Testis (tissue), 3 donors: ENCODE results near the gene GRIP2. TPM values are rescaled to one million over a fixed set of nuclear protein-coding genes. Genes with fewer than 3 reads are reported as not detected.
A peak's percentile ranks its signal among the peaks of the same experiment; 100 is the strongest.

Experiments used
- DNase-seq: peaks from one replicate; pipeline ENCODE4 v3.0.0-alpha.2; 2019
- H3K27ac ChIP-seq, 2 donors: fragments of 200-600 bp; sonication (generic); one replicate each; pipeline ENCODE4 v1.5.1; 2019
- H3K27me3 ChIP-seq: fragments of 200-600 bp; sonication (generic); one replicate; pipeline ENCODE4 v1.5.1; 2019
- H3K36me3 ChIP-seq: fragments of 200-600 bp; sonication (generic); one replicate; pipeline ENCODE4 v1.5.1; 2017; ENCODE audit warnings: low read depth; ENCODE audit errors: missing control alignments
- H3K4me1 ChIP-seq: fragments of 200-600 bp; sonication (generic); one replicate; pipeline ENCODE4 v1.5.1; 2019
- H3K4me3 ChIP-seq, 2 donors: fragments of 200-600 bp; sonication (generic); one replicate each; pipeline ENCODE4 v1.5.1; 2017 to 2019
- H3K9me3 ChIP-seq: fragments of 200-600 bp; sonication (generic); one replicate; pipeline ENCODE4 v1.5.1; 2017
- POLR2A ChIP-seq: fragments of 450-650 bp; IDR thresholded peaks from one replicate; pipeline ENCODE4 v1.6.1; 2017; ENCODE audit warnings: antibody characterized with exemption, mild to moderate bottlenecking, moderate library complexity
- WGBS, 2 donors: methylation state at CpG; one replicate each; pipeline ENCODE4 v1.1.5; 2018; 5-methylcytosine and 5-hydroxymethylcytosine counted together
- intact Hi-C: fragments of 100-400 bp; cut with DNase I; formaldehyde crosslinking; loops from one replicate; pipeline ENCODE4 v1.15.1; 2023; ENCODE audit warnings: low total_unique reads
- polyA plus RNA-seq: library from polyadenylated mRNA; stranded (reverse); fragments of 350-450 nt; fragmentation: Illumina TruSeq; extraction: RNeasy Lipid Tissue Mini Kit (QIAGEN cat#74804); gene quantifications from one replicate; pipeline ENCODE4 v1.2.3, GENCODE V29; 2014; ENCODE audit warnings: low read depth, low replicate concordance; ENCODE audit not compliant: insufficient read depth
- total RNA-seq, 2 donors: library from RNA; depleted of rRNA; stranded (reverse); fragments of >200 nt; gene quantifications; one replicate each; pipeline ENCODE4 v1.2.3, GENCODE V29; 2016
- TF ChIP-seq, protein P1 (sequence below), 3 experiments: fragments of 450-650 bp in 2 of 3; fragments of 200-600 bp in 1 of 3; sonication (generic) in 1 of 3; IDR thresholded peaks; one replicate each; pipeline ENCODE4 v1.5.1; 2016 to 2019; ENCODE audit warnings: antibody characterized with exemption in 3 of 3, mild to moderate bottlenecking in 2 of 3, moderate library complexity in 1 of 3

Gene GRIP2
- total and polyA plus RNA-seq, 3 donors from 2014 or later = 2.4 to 3.2 (median 2.7) TPM

DNA sequence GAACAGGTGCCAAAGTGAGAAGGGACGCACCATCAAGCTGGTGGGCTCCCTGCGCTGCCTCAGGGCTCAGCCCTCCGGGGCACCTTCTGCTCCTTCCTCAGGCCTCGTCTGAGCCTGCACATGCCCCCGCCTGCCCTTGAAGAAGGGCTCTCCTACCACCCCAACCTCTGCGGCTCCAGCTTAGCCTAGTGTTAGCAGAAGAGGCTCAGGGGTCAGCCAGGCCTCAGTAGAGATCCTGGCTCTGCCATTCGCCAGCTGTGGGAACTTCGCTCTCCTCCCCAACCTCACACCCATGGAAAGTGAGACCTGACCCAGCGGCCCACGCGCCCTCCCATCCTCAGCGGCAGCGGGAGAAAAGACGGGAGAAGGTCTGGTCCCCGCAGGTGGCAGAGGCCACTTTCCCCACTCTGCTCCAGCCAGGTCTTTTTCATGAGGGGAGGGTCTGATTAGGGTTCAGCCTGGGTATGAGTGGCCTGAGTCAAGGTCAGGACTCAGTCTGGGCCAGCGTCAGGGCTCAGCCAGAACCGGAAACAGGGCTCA, 8.2 kb downstream of the GRIP2 start:
- Histone ChIP-seq H3K27ac (no peak overlapping the region), H3K36me3 (no peaks in the 10 kb centered on the region), H3K4me1 (peaks cover 6% of the 10 kb centered on the region), H3K27me3 (no peaks in the 10 kb centered on the region), H3K9me3 (no peaks in the 10 kb centered on the region), H3K4me3 (peak overlapping the region in 1 of 2 donors; percentile 12)
- no peak for TF ChIP-seq POLR2A
- TF ChIP-seq, protein P1, sequence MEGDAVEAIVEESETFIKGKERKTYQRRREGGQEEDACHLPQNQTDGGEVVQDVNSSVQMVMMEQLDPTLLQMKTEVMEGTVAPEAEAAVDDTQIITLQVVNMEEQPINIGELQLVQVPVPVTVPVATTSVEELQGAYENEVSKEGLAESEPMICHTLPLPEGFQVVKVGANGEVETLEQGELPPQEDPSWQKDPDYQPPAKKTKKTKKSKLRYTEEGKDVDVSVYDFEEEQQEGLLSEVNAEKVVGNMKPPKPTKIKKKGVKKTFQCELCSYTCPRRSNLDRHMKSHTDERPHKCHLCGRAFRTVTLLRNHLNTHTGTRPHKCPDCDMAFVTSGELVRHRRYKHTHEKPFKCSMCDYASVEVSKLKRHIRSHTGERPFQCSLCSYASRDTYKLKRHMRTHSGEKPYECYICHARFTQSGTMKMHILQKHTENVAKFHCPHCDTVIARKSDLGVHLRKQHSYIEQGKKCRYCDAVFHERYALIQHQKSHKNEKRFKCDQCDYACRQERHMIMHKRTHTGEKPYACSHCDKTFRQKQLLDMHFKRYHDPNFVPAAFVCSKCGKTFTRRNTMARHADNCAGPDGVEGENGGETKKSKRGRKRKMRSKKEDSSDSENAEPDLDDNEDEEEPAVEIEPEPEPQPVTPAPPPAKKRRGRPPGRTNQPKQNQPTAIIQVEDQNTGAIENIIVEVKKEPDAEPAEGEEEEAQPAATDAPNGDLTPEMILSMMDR (IDR thresholded peaks at IDR 0.05) = no peak
- 59 to 65% methylated on average over 6 to 17 of the region's 17 CpGs for WGBS, 2 donors
- no peak for DNase-seq
- intact Hi-C loops = no loop called here

DNA sequence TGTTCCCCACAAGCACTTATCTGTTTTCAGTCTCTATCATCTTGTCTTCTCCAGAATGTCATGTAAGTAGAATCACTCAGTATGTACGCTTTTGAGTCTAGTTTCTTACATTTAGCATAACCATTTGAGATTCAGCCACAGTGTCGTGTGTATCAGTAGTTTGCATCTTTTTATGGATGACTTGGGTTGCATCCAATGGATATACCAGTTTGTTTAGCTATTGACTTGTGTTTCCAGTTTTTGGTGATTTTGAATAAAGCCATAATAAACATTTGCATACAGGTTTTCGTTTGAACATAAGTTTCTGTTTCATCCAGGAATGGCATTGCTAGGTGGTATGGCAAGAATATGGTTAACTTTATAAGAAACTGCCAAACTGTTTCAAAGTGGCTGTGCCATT, 12.1 kb downstream of the GRIP2 start:
- Histone ChIP-seq H3K9me3 (no peaks in the 10 kb centered on the region), H3K36me3 (no peaks in the 10 kb centered on the region), H3K27me3 (no peaks in the 10 kb centered on the region), H3K4me3 (no peak overlapping the region), H3K4me1 (peaks cover 8% of the 10 kb centered on the region), H3K27ac (no peak overlapping the region)
- TF ChIP-seq, protein P1 (IDR thresholded peaks at IDR 0.05) = no peak
- 80 to 94% methylated on average over 3 of the region's 3 CpGs for WGBS, 2 donors
- no peak for DNase-seq
- intact Hi-C loops = no loop called here

DNA sequence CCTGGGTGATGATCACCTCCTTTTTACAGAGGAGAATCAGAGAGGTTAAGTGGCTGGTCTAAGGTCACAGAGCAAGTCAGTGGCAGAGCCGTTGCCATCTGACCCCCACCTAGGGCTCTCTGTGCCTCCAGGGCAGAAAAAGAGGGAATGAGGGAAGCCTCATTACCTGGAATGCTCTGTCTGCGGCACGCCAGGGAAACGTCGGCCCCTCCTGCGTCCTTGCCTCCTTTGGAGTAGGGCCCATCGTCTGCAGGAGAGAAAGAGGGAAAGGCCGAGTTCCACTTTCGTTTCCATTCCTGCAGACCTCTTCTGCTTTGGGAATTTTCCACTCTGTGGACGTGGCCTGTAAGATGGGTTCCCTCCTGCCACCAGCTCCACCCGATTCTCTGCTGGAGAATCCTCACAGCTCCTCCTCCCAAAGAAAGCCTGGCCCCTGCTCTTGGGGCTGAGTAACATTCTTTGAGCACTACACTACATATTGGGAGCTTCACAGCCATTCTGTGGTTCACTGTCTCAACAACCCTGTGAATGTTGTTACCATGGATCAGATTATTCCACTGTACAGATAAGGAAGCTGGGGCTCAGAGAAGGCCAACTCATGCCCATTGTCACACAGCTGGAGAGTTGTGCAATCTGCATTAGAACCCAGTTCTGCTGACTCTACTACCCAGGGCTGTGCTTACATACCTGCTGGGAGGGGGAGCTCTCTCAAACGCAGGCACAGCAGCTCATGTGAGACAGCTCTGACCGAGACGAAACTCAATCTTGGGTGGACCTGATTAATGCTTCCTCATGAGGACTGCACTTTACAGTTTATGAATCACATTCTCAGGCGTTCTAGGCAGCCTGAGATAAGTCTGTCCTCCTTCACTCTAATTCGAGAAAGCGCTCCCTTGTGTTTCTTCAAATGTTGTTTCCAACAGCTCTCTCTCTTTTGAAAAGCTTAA, 14.2 kb downstream of the GRIP2 start:
- intact Hi-C loops = no loop called here
- Histone ChIP-seq H3K4me3 (no peak overlapping the region), H3K9me3 (no peaks in the 10 kb centered on the region), H3K27me3 (no peaks in the 10 kb centered on the region), H3K4me1 (peaks cover 6% of the 10 kb centered on the region), H3K36me3 (no peaks in the 10 kb centered on the region), H3K27ac (peak overlapping the region; percentile 5 to 78)
- DNase-seq = peak; percentile 55
- no peak for TF ChIP-seq POLR2A
- TF ChIP-seq, protein P1 (IDR thresholded peaks at IDR 0.05) = no peak
- 50 to 53% methylated on average over 17 of the region's 17 CpGs for WGBS, 2 donors

DNA sequence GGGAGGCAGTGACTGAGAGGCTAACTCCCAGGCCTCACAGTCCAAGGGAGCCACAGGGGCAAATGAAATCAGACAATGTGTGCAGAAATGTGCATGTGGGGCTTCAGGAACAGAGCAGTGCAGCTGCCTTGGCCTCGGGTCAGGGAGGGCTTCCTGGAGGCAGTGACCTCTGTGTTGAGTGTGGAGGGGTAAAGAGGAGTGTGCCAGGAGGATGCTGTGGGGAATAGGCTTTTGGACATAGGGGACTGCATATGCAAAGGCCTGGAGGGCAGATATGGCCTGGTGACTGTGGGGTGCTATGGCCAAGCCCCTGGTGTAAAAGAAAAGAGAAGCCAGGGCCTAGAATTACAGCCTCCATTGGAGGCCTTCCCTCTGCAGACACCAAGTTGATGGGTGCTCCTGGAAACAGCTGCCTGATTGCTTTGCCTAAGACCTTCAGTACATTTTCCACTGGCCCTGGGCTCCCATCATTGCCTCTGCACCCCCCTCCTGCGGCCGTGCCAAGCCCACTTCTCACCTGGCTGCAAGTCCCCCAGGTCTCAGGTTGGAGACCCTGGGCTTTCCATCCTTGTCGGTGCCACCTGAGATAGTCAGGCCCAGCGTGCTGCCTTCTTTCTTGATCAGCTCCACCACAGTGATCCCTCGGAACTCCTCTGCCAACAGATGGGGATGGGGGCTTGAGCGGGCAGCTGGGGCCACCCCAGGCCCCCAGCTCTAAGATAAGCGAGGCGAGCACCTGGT, 15.1 kb downstream of the GRIP2 start:
- Histone ChIP-seq H3K4me3 (no peak overlapping the region), H3K4me1 (peaks cover 6% of the 10 kb centered on the region), H3K9me3 (no peaks in the 10 kb centered on the region), H3K27ac (peak overlapping the region; percentile 5 to 78), H3K36me3 (no peaks in the 10 kb centered on the region), H3K27me3 (no peaks in the 10 kb centered on the region)
- intact Hi-C loops = no loop called here
- WGBS, 2 donors = 77 to 80% methylated on average over 7 to 9 of the region's 9 CpGs
- no peak for DNase-seq
- no peak for TF ChIP-seq POLR2A
- TF ChIP-seq, protein P1 (IDR thresholded peaks at IDR 0.05) = no peak
